ENCODE data around the gene CTCFL. TPM values are rescaled to one million over a fixed set of nuclear protein-coding genes. Genes with fewer than 3 reads are reported as not detected.
"Not testable (repeated sequence)": the region's sequence is repeated elsewhere in the genome, so short reads cannot be mapped to it uniquely, and the experiment has no call there.

The CTCFL gene
- total RNA-seq, 1 donor from 2014 or later, result 0.21 TPM

DNA sequence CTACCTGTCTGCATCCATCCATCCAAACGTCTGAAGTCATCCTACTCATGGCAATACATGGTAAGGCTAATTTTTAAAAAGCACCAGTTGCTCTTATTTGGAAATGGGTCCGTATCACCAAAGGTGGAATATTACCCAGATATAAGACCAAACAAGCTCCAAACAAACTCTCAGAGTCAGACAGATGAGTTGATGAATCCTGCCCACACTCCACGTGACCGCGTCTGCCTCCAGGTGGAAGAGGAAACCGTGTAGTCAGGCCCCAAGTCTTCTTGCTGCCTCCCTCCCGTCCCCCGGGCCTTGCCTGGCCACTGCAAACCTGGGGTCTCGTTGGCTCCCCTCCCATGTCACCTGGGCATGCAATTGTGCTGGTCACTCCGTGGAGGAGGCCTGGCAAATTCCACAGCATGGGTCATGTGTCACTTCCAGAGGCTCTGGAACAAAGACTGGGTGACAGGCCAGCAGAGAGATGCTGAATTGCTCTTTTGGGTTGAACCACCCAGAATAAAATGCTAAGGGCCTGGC is 31.8 kb downstream of the CTCFL start:
- peaks cover 2% of the 10 kb centered on the region for H3K4me1 Mint-ChIP-seq (ENCODE audit: unreplicated experiment)
- no peaks in the 10 kb centered on the region for H3K9me3 Mint-ChIP-seq (ENCODE audit: unreplicated experiment)
- H3K27me3 Mint-ChIP-seq (ENCODE audit: unreplicated experiment), result peaks cover 5% of the 10 kb centered on the region
- no peaks in the 10 kb centered on the region for H3K36me3 Mint-ChIP-seq (ENCODE audit: low read depth, unreplicated experiment)
- no peak overlapping the region for H3K27ac Mint-ChIP-seq (ENCODE audit: unreplicated experiment)
- TF ChIP-seq, protein P1, sequence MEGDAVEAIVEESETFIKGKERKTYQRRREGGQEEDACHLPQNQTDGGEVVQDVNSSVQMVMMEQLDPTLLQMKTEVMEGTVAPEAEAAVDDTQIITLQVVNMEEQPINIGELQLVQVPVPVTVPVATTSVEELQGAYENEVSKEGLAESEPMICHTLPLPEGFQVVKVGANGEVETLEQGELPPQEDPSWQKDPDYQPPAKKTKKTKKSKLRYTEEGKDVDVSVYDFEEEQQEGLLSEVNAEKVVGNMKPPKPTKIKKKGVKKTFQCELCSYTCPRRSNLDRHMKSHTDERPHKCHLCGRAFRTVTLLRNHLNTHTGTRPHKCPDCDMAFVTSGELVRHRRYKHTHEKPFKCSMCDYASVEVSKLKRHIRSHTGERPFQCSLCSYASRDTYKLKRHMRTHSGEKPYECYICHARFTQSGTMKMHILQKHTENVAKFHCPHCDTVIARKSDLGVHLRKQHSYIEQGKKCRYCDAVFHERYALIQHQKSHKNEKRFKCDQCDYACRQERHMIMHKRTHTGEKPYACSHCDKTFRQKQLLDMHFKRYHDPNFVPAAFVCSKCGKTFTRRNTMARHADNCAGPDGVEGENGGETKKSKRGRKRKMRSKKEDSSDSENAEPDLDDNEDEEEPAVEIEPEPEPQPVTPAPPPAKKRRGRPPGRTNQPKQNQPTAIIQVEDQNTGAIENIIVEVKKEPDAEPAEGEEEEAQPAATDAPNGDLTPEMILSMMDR (IDR thresholded peaks at IDR 0.05; ENCODE audit: unreplicated experiment), result no peak
- no peak overlapping the region for H3K4me3 Mint-ChIP-seq (ENCODE audit: unreplicated experiment)
- no peak for DNase-seq (ENCODE audit: low spot score)

DNA sequence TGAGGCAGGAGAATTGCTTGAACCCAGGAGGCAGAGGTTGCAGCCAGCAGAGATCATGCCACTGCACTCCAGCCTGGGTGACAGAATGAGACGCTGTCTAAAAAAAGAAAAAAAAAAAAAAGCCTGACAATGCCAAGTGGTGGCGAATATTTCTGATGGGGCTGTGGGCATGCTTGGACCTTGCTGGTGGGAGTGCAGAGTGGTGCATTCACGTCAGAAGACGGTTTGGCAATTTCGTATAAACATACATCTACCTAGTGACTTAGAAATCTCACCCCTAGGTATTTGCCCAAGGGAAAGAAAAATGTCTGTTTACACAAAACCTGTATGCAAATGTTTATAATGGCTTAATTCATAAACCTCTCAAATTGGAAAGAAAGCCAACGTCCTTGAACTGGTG is 33.6 kb downstream of the CTCFL start:
- no peak for DNase-seq (ENCODE audit: low spot score)
- Mint-ChIP-seq H3K9me3 (ENCODE audit: unreplicated experiment) (no peaks in the 10 kb centered on the region), H3K4me1 (ENCODE audit: unreplicated experiment) (no peaks in the 10 kb centered on the region), H3K4me3 (ENCODE audit: unreplicated experiment) (no peak overlapping the region), H3K36me3 (ENCODE audit: low read depth, unreplicated experiment) (no peaks in the 10 kb centered on the region), H3K27ac (ENCODE audit: unreplicated experiment) (no peak overlapping the region), H3K27me3 (ENCODE audit: unreplicated experiment) (peaks cover 5% of the 10 kb centered on the region)
- TF ChIP-seq, protein P1 (IDR thresholded peaks at IDR 0.05; ENCODE audit: unreplicated experiment), result no peak

DNA sequence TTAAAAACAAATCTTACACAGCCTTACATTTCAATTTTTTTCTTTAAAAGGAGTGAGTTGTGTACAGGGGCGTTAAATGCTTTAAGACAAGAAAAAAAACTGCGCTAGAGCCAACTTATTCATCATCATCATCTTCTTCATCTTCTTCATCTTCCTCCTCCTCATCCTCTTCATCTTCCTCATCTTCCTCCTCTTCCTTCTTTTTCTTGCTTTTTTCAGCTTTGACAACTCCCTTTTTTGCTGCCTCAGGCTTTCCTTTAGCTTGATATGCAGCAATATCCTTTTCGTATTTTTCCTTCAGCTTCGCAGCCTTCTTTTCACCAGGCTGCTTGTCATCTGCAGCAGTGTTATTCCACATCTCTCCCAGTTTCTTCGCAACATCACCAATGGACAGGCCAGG is 36.7 kb downstream of the CTCFL start:
- H3K4me1 Mint-ChIP-seq (ENCODE audit: unreplicated experiment); DNase-seq (ENCODE audit: low spot score); H3K27me3 Mint-ChIP-seq (ENCODE audit: unreplicated experiment); H3K4me3 Mint-ChIP-seq (ENCODE audit: unreplicated experiment); H3K27ac Mint-ChIP-seq (ENCODE audit: unreplicated experiment); H3K9me3 Mint-ChIP-seq (ENCODE audit: unreplicated experiment); H3K36me3 Mint-ChIP-seq (ENCODE audit: low read depth, unreplicated experiment): not testable (repeated sequence)

DNA sequence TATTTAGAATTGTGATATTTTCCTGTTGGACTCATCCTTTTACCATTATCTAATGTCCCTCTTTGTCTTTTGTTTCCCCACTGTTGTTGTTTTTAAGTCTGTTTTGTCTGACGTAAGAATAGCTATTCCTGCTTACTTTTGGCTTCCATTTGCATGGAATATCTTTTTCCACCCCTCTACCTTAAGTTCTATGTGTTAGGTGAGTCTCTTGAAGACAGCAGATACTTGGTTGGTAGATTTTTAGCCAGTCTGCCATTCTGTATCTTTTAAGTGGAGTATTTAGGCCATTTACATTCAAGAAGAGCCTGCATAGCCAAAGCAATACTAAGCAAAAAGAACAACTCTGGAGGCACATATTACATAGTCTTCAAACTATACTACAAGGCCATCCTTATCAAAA is 39.2 kb downstream of the CTCFL start:
- Mint-ChIP-seq H3K4me3 (ENCODE audit: unreplicated experiment) (no peak overlapping the region), H3K27me3 (ENCODE audit: unreplicated experiment) (no peaks in the 10 kb centered on the region), H3K27ac (ENCODE audit: unreplicated experiment) (no peak overlapping the region), H3K9me3 (ENCODE audit: unreplicated experiment) (no peaks in the 10 kb centered on the region), H3K36me3 (ENCODE audit: low read depth, unreplicated experiment) (no peaks in the 10 kb centered on the region), H3K4me1 (ENCODE audit: unreplicated experiment) (peaks cover 6% of the 10 kb centered on the region)
- no peak for DNase-seq (ENCODE audit: low spot score)
- TF ChIP-seq, protein P1 (IDR thresholded peaks at IDR 0.05; ENCODE audit: unreplicated experiment), result no peak

DNA sequence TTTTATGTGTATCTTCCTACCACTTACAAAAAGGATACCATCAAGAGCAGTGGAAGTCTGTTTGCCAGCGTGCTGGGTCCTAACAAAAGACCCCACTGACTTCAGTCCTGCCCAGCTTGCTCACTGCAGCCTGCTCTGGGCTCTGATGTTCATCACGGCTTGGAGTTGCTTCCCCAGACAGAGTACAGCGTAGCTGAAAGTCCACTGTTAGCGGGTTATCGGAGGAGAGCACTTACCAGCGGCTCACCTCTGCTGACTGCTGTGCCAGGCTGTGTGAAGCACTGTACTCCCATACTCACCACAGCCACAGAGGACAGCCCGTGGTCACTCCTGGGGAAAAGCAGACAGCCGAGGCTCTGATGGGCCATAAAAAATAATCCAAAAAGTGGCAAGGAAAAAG is 40.2 kb downstream of the CTCFL start:
- no peak for DNase-seq (ENCODE audit: low spot score)
- TF ChIP-seq, protein P1 (IDR thresholded peaks at IDR 0.05; ENCODE audit: unreplicated experiment), result no peak
- Mint-ChIP-seq H3K27ac (ENCODE audit: unreplicated experiment) (no peak overlapping the region), H3K27me3 (ENCODE audit: unreplicated experiment) (no peaks in the 10 kb centered on the region), H3K36me3 (ENCODE audit: low read depth, unreplicated experiment) (no peaks in the 10 kb centered on the region), H3K4me3 (ENCODE audit: unreplicated experiment) (no peak overlapping the region), H3K9me3 (ENCODE audit: unreplicated experiment) (no peaks in the 10 kb centered on the region), H3K4me1 (ENCODE audit: unreplicated experiment) (peaks cover 6% of the 10 kb centered on the region)

All from endothelial cell (in vitro differentiated cells).